Activated T-helper 17 cell treated with anti-CD3 and anti-CD28 coated beads, Interleukin-2, amount 50 U/mL, for 72 hours (primary cell): ENCODE data around the gene CCM2L. TPM values are rescaled to one million over a fixed set of nuclear protein-coding genes. Genes with fewer than 3 reads are reported as not detected.
"Not testable (repeated sequence)": the region's sequence is repeated elsewhere in the genome, so short reads cannot be mapped to it uniquely, and the experiment has no call there.

ENCODE experiments used
- ATAC-seq: fragments of 150-1000 bp; cut with Tn5 transposase; replicated peaks from 2 replicates; pipeline ENCODE4 v1.10.0; 2021; ENCODE audit warnings: mild to moderate bottlenecking, moderate library complexity
- H3K27ac Mint-ChIP-seq: one replicate; pipeline ENCODE4 v1.8.0; 2022; ENCODE audit warnings: mixed read lengths
- H3K27me3 Mint-ChIP-seq: one replicate; pipeline ENCODE4 v1.8.0; 2022; ENCODE audit warnings: mixed read lengths
- H3K36me3 Mint-ChIP-seq: one replicate; pipeline ENCODE4 v1.8.0; 2022; ENCODE audit warnings: low read depth, mild to moderate bottlenecking, mixed read lengths
- H3K4me1 Mint-ChIP-seq: one replicate; pipeline ENCODE4 v1.8.0; 2022; ENCODE audit warnings: mixed read lengths
- H3K4me3 Mint-ChIP-seq: one replicate; pipeline ENCODE4 v1.8.0; 2022; ENCODE audit warnings: mild to moderate bottlenecking, mixed read lengths
- H3K9me3 Mint-ChIP-seq: one replicate; pipeline ENCODE4 v1.8.0; 2022; ENCODE audit warnings: mixed read lengths
- total RNA-seq, 2 donors: library from RNA; stranded (reverse); gene quantifications; one replicate each; pipeline ENCODE4 v1.2.3, GENCODE V29; 2022

Gene CCM2L
- total RNA-seq, 2 donors from 2014 or later = not detected

- H3K36me3 Mint-ChIP-seq = no peaks in the 10 kb centered on the region
- H3K27me3 Mint-ChIP-seq = peaks cover 12% of the 10 kb centered on the region
- H3K4me1 Mint-ChIP-seq = no peaks in the 10 kb centered on the region
- no peak overlapping the region for H3K27ac Mint-ChIP-seq
- H3K9me3 Mint-ChIP-seq = no peaks in the 10 kb centered on the region
- ATAC-seq = no peak
- H3K4me3 Mint-ChIP-seq = no peak overlapping the region
These were observed 19.3 kb downstream of the CCM2L start for GRCh38 chr20:32029561-32029960.

- Mint-ChIP-seq H3K4me1 (no peaks in the 10 kb centered on the region), H3K4me3 (peak overlapping the region; percentile 45)
These were observed 21.0 kb downstream of the CCM2L start for GRCh38 chr20:32031007-32031958.

GRCh38 chr20:32033316-32033715 is 23.1 kb downstream of the CCM2L start:
- Mint-ChIP-seq H3K36me3 (no peaks in the 10 kb centered on the region), H3K27ac (no peak overlapping the region), H3K4me3 (no peak overlapping the region), H3K4me1 (no peaks in the 10 kb centered on the region), H3K27me3 (peaks cover 35% of the 10 kb centered on the region), H3K9me3 (no peaks in the 10 kb centered on the region)
- ATAC-seq = no peak

More at GRCh38 chr20:32031007-32031958, 21.0 kb downstream of the CCM2L start:
- H3K36me3 Mint-ChIP-seq = no peaks in the 10 kb centered on the region
- no peaks in the 10 kb centered on the region for H3K9me3 Mint-ChIP-seq
- peaks cover 21% of the 10 kb centered on the region for H3K27me3 Mint-ChIP-seq
- ATAC-seq = peak; percentile 74
- no peak overlapping the region for H3K27ac Mint-ChIP-seq

GRCh38 chr20:32033721-32034120 is 23.5 kb downstream of the CCM2L start:
- not testable (repeated sequence) for H3K36me3 Mint-ChIP-seq, ATAC-seq, H3K9me3 Mint-ChIP-seq, H3K27ac Mint-ChIP-seq, H3K4me1 Mint-ChIP-seq, H3K4me3 Mint-ChIP-seq
- peaks cover 35% of the 10 kb centered on the region for H3K27me3 Mint-ChIP-seq

GRCh38 chr20:32034581-32035425 is 24.6 kb downstream of the CCM2L start:
- Mint-ChIP-seq H3K4me3 (no peak overlapping the region), H3K4me1 (no peaks in the 10 kb centered on the region), H3K9me3 (no peaks in the 10 kb centered on the region), H3K27me3 (peaks cover 40% of the 10 kb centered on the region), H3K36me3 (no peaks in the 10 kb centered on the region), H3K27ac (no peak overlapping the region)
- no peak for ATAC-seq

- no peaks in the 10 kb centered on the region for H3K4me1 Mint-ChIP-seq
- no peak overlapping the region for H3K4me3 Mint-ChIP-seq
- no peak overlapping the region for H3K27ac Mint-ChIP-seq
- H3K27me3 Mint-ChIP-seq = peaks cover 42% of the 10 kb centered on the region
- H3K36me3 Mint-ChIP-seq = no peaks in the 10 kb centered on the region
- H3K9me3 Mint-ChIP-seq = no peaks in the 10 kb centered on the region
- ATAC-seq = no peak
These were observed 25.2 kb downstream of the CCM2L start for GRCh38 chr20:32035426-32035779.

- H3K4me3 Mint-ChIP-seq = no peak overlapping the region
- H3K4me1 Mint-ChIP-seq = no peaks in the 10 kb centered on the region
- ATAC-seq = no peak
- no peak overlapping the region for H3K27ac Mint-ChIP-seq
- H3K36me3 Mint-ChIP-seq = no peaks in the 10 kb centered on the region
- no peaks in the 10 kb centered on the region for H3K9me3 Mint-ChIP-seq
- peaks cover 49% of the 10 kb centered on the region for H3K27me3 Mint-ChIP-seq
These were observed 26.0 kb downstream of the CCM2L start for GRCh38 chr20:32036252-32036651.

- H3K27ac Mint-ChIP-seq = no peak overlapping the region
- no peak for ATAC-seq
- peaks cover 52% of the 10 kb centered on the region for H3K27me3 Mint-ChIP-seq
- no peaks in the 10 kb centered on the region for H3K4me1 Mint-ChIP-seq
- no peaks in the 10 kb centered on the region for H3K9me3 Mint-ChIP-seq
- H3K36me3 Mint-ChIP-seq = no peaks in the 10 kb centered on the region
- no peak overlapping the region for H3K4me3 Mint-ChIP-seq
These were observed 26.7 kb downstream of the CCM2L start for GRCh38 chr20:32036716-32037485.

GRCh38 chr20:32037929-32038328 is 27.7 kb downstream of the CCM2L start:
- H3K27me3 Mint-ChIP-seq = peaks cover 54% of the 10 kb centered on the region
- H3K36me3 Mint-ChIP-seq = no peaks in the 10 kb centered on the region
- no peak overlapping the region for H3K4me3 Mint-ChIP-seq
- H3K9me3 Mint-ChIP-seq = no peaks in the 10 kb centered on the region
- H3K27ac Mint-ChIP-seq = no peak overlapping the region
- no peaks in the 10 kb centered on the region for H3K4me1 Mint-ChIP-seq
- no peak for ATAC-seq

- Mint-ChIP-seq H3K9me3 (no peaks in the 10 kb centered on the region), H3K36me3 (no peaks in the 10 kb centered on the region), H3K27ac (no peak overlapping the region), H3K4me3 (no peak overlapping the region), H3K4me1 (no peaks in the 10 kb centered on the region), H3K27me3 (peaks cover 50% of the 10 kb centered on the region)
- no peak for ATAC-seq
These were observed 30.1 kb downstream of the CCM2L start for GRCh38 chr20:32040142-32040953.

- Mint-ChIP-seq H3K4me3 (no peak overlapping the region), H3K27me3 (peaks cover 46% of the 10 kb centered on the region), H3K27ac (no peak overlapping the region)
These were observed 35.8 kb downstream of the CCM2L start for GRCh38 chr20:32045999-32046398.

GRCh38 chr20:32050324-32050841 is 40.1 kb downstream of the CCM2L start:
- Mint-ChIP-seq H3K9me3 (no peaks in the 10 kb centered on the region), H3K27ac (no peak overlapping the region), H3K4me1 (peaks cover 10% of the 10 kb centered on the region), H3K4me3 (no peak overlapping the region), H3K27me3 (peaks cover 56% of the 10 kb centered on the region), H3K36me3 (no peaks in the 10 kb centered on the region)
- no peak for ATAC-seq

More at GRCh38 chr20:32045999-32046398, 35.8 kb downstream of the CCM2L start:
- Mint-ChIP-seq H3K9me3 (no peaks in the 10 kb centered on the region), H3K4me1 (no peaks in the 10 kb centered on the region), H3K36me3 (no peaks in the 10 kb centered on the region)
- no peak for ATAC-seq

GRCh38 chr20:32050851-32051556 is 40.8 kb downstream of the CCM2L start:
- Mint-ChIP-seq H3K27ac (no peak overlapping the region), H3K36me3 (no peaks in the 10 kb centered on the region), H3K9me3 (no peaks in the 10 kb centered on the region), H3K27me3 (peaks cover 52% of the 10 kb centered on the region), H3K4me3 (peak overlapping the region; percentile 69), H3K4me1 (peaks cover 10% of the 10 kb centered on the region)
- no peak for ATAC-seq
